ENCODE data around the gene WBP2.

DNA sequence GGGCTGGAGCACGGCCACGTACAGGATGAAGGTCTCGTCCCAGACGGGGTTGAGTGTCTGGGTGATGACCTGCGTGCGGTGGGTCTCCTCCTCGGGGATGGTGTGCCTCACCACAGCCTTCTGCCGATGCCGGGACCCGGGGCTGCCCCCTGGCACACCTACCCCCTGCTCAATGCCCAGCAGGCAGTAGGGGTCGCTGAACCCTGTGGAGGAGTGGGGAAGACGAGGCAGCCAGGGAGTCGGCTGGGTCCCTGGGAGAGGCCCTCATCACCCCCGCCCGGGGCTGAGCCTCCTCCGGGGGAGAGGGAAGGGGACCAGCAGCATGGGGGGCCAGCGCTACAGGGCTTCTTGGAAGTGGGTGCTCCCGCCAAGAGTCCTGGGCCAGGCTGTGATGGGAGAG is 12.7 kb downstream of the WBP2 start:
- TF ChIP-seq, protein P1, sequence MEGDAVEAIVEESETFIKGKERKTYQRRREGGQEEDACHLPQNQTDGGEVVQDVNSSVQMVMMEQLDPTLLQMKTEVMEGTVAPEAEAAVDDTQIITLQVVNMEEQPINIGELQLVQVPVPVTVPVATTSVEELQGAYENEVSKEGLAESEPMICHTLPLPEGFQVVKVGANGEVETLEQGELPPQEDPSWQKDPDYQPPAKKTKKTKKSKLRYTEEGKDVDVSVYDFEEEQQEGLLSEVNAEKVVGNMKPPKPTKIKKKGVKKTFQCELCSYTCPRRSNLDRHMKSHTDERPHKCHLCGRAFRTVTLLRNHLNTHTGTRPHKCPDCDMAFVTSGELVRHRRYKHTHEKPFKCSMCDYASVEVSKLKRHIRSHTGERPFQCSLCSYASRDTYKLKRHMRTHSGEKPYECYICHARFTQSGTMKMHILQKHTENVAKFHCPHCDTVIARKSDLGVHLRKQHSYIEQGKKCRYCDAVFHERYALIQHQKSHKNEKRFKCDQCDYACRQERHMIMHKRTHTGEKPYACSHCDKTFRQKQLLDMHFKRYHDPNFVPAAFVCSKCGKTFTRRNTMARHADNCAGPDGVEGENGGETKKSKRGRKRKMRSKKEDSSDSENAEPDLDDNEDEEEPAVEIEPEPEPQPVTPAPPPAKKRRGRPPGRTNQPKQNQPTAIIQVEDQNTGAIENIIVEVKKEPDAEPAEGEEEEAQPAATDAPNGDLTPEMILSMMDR (IDR thresholded peaks at IDR 0.05; ENCODE audit: insufficient read depth, low read length, poor library complexity, severe bottlenecking), result no peak
- no peak for TF ChIP-seq EZH2phosphoT487 (conservative IDR thresholded peaks at IDR 0.05; ENCODE audit: low read length)
